ENCODE measurements around the gene SSPN. TPM values are rescaled to one million over a fixed set of nuclear protein-coding genes. Genes with fewer than 3 reads are reported as not detected.

SSPN gene
- total RNA-seq, 1 experiment from 2014 or later, result 1.8 TPM

Other genes starting within 250 kb of the SSPN start
- 40.2 to 48.6 TPM (median 42.3 TPM) in 3 replicates for gene RASSF8, start 236.9 kb upstream of the SSPN start, total RNA-seq (2021)
- gene BHLHE41, start 70.5 kb upstream of the SSPN start, total RNA-seq (2021), result 5.9 to 7.6 TPM (median 6.7 TPM) in 3 replicates